SH-SY5Y (cell line): Measurements from ENCODE around the gene SDHB.

Experiments
- GATA2 ChIP-seq: IDR thresholded peaks from 2 replicates; pipeline ENCODE4 v1.6.1; 2011; ENCODE audit warnings: mild to moderate bottlenecking, low read depth, low read length
- GATA3 ChIP-seq: IDR thresholded peaks from 2 replicates; pipeline ENCODE4 v1.6.1; 2011; ENCODE audit warnings: low read depth, mild to moderate bottlenecking, low read length, moderate library complexity

SDHB gene

GRCh38 chr1:17040135-17040534 is 13.7 kb downstream of the SDHB start:
- TF ChIP-seq GATA2: no peak
- no peak for TF ChIP-seq GATA3

DNA sequence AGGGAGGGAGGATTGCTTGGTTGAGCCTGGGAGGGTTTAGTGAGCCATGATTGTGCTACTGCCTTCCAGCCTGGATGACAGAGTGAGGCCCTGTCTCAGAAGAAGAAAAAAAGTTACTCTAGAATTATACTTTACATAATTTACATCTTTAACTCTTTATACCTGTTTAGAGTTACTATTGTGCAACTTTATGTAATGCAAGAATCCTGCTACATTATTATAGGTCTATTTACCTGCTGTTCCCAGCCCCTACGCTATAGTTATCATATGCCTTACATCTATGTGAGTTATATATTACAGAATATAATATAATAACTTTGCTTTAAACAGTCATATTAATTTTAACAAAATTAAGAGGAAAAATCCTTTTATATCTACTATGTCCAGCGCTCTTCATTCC is 14.3 kb downstream of the SDHB start:
- TF ChIP-seq GATA2: no peak
- TF ChIP-seq GATA3: no peak

DNA sequence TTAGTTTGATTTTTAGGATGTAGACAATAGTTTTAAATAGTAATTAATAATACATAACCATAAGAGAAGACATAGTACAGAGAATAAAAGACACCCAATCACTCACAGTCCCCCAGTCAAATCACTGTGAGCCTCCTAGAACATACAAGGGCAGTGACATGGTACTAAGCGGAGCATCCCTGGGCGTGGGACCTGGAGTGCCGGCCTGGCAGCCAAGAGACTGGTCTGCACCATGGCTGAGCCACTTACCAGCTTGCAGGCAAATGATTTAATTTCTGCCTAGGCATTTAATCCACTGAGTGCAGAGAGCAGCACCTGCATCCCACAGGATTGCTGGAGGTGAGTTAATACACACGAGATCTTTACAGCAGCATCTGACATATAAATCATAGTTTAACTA is 20.4 kb downstream of the SDHB start:
- TF ChIP-seq GATA2 (no peak), GATA3 (no peak)

GRCh38 chr1:17032741-17033140 is 21.1 kb downstream of the SDHB start:
- TF ChIP-seq GATA2: no peak

- TF ChIP-seq GATA3: peak; percentile 74
- TF ChIP-seq GATA2: peak; percentile 78
Observed at GRCh38 chr1:17031436-17031835, 22.4 kb downstream of the SDHB start.

- TF ChIP-seq GATA2 (no peak), GATA3 (no peak)
Observed at GRCh38 chr1:17030206-17030605, 23.6 kb downstream of the SDHB start.

DNA sequence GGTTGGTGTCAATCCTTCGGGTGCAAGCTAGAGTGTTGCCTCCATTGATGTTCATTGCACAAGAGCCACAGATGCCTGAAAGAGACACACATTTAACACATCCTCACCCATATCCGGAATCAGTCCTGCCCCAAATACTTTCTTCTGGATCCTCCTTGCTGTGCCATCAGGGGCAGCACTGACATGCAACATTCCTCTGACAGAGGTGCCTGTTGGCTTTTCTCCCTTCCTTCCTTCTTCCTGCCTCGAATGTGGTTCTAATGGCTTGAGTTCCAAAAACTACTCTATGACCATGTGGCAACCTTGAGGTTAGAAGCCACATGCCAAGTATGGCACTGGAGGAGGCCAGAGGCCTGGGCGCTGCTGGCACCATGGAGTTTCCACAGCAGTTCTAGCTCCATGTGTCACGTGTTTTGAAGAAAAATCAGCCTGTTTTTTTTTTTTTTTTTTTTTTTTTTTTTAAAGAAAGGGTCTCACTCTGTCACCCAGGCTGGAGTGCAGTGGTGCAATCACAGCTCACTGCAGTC is 25.1 kb downstream of the SDHB start:
- TF ChIP-seq GATA3 (no peak), GATA2 (no peak)

DNA sequence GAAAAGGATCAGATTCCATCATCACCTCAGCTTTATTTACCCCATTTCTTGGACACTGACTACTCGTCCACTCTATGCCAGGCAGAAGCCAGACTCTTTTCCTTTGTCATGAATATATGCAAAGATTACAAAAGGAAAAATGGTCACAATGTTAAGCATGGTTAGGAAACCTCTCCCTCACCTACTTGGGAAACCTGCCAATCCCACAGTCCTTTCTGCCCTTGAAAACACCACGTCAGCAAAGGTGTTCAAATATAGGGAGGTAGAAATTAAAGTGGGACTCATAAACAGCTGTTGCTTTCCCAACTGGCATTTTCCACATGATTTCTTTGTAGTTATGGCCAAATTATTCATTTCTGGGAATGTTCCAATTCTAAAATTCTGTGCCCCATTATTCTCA is 25.9 kb downstream of the SDHB start:
- TF ChIP-seq GATA2 (no peak), GATA3 (no peak)

DNA sequence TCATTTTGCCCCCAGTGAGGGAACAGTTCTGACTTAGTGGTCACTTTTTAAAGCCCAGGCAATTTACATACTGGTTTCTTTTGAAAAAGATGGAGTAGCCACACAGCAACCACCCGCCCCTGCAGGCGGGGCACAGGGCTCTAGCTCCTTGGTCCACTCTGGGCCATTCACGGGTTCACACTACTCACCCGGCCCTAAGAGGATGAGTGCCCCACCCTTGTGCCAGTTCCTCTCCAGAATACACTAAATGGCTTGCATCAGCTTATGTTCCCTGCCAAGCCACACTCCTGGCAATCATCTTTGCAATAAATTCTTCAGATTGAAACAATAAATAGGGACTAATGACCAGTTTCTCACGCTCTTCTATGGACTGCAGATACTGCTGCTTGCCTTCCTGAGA is 26.4 kb downstream of the SDHB start:
- TF ChIP-seq GATA3 (no peak), GATA2 (no peak)

DNA sequence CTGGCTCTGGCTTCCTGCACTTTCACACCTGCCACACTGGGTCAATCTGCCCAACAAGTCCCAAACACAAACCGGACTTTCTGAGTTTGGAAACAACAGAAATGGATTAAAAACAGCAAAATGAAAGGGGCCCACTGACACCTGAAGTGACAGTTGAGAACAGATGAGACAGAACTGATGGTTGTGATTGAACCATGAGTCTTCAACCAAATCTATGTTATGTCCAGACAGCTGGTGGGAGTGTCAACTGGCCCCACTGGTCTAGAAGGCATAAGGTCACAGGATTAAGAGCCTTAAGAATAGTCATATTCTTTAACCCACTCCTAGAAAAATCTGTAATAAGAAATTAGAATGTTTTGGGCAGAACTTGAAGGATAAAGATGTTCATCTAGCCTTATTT is 29.1 kb downstream of the SDHB start:
- TF ChIP-seq GATA3: no peak
- no peak for TF ChIP-seq GATA2

- TF ChIP-seq GATA2 (no peak), GATA3 (no peak)
Observed at GRCh38 chr1:17023573-17023972, 30.3 kb downstream of the SDHB start.

DNA sequence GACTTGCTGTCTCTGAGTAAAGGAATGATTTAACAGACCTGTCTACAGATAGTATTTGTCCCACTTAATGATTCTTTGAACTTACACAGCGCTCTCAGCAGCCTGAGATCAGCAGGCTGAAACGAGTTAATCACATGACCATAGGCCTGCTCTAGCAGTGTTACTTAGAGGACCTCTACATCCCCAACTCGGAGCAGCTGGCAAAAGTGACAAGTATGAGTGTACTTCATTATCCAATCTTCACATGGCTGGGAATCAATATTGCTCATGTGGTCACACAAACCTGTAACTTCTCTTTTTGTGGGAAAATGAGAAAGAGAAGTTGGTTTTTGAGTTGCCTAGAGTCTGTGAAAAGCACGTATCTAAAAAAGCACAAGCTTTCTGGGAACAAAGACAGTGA is 30.7 kb downstream of the SDHB start:
- TF ChIP-seq GATA2: no peak

GRCh38 chr1:17021896-17022295 is 31.9 kb downstream of the SDHB start:
- TF ChIP-seq GATA3 (no peak), GATA2 (no peak)

GRCh38 chr1:17020502-17020901 is 33.3 kb downstream of the SDHB start:
- TF ChIP-seq GATA3 (no peak), GATA2 (no peak)

- no peak for TF ChIP-seq GATA3
- no peak for TF ChIP-seq GATA2
Observed at GRCh38 chr1:17018849-17019248, 35.0 kb downstream of the SDHB start.

- no peak for TF ChIP-seq GATA2
Observed at GRCh38 chr1:17017435-17017834, 36.4 kb downstream of the SDHB start.
